ENCODE results near the gene FXYD6. TPM values are rescaled to one million over a fixed set of nuclear protein-coding genes. Genes with fewer than 3 reads are reported as not detected.

The FXYD6 gene
- total RNA-seq, 1 donor from 2014 or later = not detected

DNA sequence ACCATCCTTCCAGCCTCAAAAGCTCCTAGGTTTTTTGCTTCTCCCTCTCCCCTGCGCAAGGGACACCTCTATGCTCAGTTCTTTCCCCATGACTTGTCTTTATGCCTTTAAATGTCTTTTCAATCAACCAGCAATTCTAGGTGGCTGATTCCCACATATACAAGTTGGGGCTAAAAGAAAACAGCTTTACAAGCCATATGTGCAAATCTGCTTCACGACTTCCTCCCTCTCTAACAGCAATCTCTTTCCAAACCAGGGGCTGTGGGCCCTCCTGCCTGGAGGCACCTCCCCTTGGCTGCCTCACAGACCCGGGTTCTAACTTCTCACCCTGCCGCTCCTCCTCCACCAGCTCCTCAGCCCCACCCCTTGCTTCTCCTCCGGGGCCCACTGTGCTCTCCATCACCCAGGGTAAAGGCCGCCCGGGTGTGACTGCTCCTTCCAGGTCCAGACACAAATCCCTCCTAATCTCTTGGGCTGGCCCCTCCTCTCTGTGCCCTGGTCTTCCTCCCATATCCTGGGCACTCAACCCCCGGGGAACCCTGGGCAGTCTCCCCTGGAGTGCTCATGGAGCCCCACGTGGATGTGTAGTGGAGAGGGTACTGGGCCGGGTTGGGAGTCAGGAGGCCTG is 38.6 kb upstream of the FXYD6 start:
- no peak overlapping the region for H3K27ac Mint-ChIP-seq
- TF ChIP-seq, protein P1, sequence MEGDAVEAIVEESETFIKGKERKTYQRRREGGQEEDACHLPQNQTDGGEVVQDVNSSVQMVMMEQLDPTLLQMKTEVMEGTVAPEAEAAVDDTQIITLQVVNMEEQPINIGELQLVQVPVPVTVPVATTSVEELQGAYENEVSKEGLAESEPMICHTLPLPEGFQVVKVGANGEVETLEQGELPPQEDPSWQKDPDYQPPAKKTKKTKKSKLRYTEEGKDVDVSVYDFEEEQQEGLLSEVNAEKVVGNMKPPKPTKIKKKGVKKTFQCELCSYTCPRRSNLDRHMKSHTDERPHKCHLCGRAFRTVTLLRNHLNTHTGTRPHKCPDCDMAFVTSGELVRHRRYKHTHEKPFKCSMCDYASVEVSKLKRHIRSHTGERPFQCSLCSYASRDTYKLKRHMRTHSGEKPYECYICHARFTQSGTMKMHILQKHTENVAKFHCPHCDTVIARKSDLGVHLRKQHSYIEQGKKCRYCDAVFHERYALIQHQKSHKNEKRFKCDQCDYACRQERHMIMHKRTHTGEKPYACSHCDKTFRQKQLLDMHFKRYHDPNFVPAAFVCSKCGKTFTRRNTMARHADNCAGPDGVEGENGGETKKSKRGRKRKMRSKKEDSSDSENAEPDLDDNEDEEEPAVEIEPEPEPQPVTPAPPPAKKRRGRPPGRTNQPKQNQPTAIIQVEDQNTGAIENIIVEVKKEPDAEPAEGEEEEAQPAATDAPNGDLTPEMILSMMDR (IDR thresholded peaks at IDR 0.05) = no peak
- DNase-seq (no peak), ATAC-seq (ENCODE audit: low read depth) (no peak)
- H3K9me3 Mint-ChIP-seq = no peaks in the 10 kb centered on the region
- CTCF ChIA-PET = no interaction called here
- peaks cover 5% of the 10 kb centered on the region for H3K27me3 Mint-ChIP-seq
- peaks cover 12% of the 10 kb centered on the region for H3K4me1 Mint-ChIP-seq
- no peaks in the 10 kb centered on the region for H3K36me3 Mint-ChIP-seq (ENCODE audit: low read depth)
- intact Hi-C loops (cut with micrococcal nuclease) = no loop called here
- no peak overlapping the region for H3K4me3 Mint-ChIP-seq
- POLR2A ChIA-PET = no interaction called here

DNA sequence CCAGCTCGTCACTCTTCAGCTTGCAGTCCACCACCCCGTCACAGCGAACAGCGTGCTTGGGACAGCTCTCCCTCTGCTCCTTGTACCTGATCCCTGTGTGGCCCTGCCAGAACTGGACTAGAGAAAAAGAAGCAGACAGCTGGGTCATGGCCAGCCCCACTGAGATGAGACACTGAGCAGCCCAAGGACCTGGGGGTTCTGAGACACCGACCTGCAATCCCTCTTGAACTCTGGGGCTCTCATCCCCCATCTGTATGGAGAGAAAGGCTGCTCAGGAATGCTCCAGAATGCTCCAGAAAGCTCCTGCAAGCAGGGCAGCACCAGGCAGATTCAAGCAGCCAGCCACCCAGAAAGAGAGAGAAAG is 37.9 kb upstream of the FXYD6 start:
- Mint-ChIP-seq H3K4me3 (no peak overlapping the region), H3K36me3 (ENCODE audit: low read depth) (no peaks in the 10 kb centered on the region), H3K27ac (no peak overlapping the region), H3K4me1 (peaks cover 5% of the 10 kb centered on the region), H3K27me3 (peaks cover 5% of the 10 kb centered on the region), H3K9me3 (no peaks in the 10 kb centered on the region)
- POLR2A ChIA-PET = no interaction called here
- CTCF ChIA-PET = no interaction called here
- no peak for ATAC-seq (ENCODE audit: low read depth)
- TF ChIP-seq, protein P1 (IDR thresholded peaks at IDR 0.05) = no peak
- intact Hi-C loops (cut with micrococcal nuclease) = no loop called here
- DNase-seq = no peak

DNA sequence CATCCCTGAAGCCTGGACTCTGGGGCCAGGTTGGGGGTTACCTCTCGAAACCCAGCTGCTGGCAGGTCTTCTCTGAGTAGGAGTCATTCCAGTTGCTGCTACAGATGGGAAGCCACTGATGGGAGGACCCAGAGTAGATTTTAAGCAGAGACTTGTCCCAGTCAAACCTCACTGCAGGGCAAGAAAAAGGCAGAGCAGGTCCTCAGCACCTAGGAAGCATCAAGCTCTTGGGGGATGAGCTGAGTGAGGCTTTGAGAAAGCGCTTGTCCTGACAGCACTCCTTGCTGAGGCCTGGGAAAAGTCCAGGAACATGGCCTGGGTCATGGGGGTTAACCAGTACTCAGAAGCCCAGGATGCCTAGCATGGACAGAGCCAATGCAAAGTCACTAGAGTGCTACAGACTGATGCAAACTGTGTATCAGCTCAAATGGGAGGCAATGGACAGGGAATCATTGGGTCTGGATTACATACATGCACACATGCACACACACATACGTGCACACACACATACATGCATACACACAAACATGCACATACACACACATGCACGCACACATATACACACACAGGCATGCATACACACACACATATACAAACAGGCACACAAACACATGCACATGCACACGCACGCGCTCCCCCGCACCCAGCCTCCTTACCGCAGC is 37.4 kb upstream of the FXYD6 start:
- Mint-ChIP-seq H3K4me3 (no peak overlapping the region), H3K27ac (no peak overlapping the region), H3K9me3 (no peaks in the 10 kb centered on the region), H3K36me3 (ENCODE audit: low read depth) (no peaks in the 10 kb centered on the region), H3K4me1 (peaks cover 2% of the 10 kb centered on the region), H3K27me3 (peaks cover 5% of the 10 kb centered on the region)
- TF ChIP-seq, protein P1 (IDR thresholded peaks at IDR 0.05) = no peak
- no peak for DNase-seq
- POLR2A ChIA-PET = no interaction called here
- CTCF ChIA-PET = no interaction called here
- intact Hi-C loops (cut with micrococcal nuclease) = no loop called here
- ATAC-seq (ENCODE audit: low read depth) = no peak

DNA sequence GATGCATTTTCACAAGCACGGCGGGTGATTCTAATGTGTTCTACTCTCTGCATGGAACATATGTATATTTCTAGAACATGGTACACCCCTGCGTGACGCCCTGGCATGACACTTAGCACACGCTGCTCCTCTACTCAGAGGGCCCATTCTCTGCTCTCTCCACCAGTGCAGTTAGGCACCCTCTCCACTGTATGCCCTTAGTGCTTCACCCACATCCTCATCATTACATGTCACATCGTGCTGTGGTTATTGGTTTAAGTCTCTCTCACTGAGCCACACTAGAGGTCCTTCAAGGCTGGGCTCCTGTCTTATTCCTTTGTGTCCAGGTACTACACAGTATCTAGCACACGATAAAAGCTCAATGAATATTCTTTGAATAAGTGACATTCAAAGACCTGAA is 36.0 kb upstream of the FXYD6 start:
- Mint-ChIP-seq H3K27me3 (peaks cover 5% of the 10 kb centered on the region), H3K4me3 (no peak overlapping the region), H3K4me1 (peaks cover 5% of the 10 kb centered on the region), H3K36me3 (ENCODE audit: low read depth) (no peaks in the 10 kb centered on the region), H3K27ac (no peak overlapping the region), H3K9me3 (no peaks in the 10 kb centered on the region)
- DNase-seq (no peak), ATAC-seq (ENCODE audit: low read depth) (no peak)
- POLR2A ChIA-PET = no interaction called here
- intact Hi-C loops (cut with micrococcal nuclease) = no loop called here
- TF ChIP-seq, protein P1 (IDR thresholded peaks at IDR 0.05) = no peak
- CTCF ChIA-PET = interaction anchor here (1.2 kb wide), 1 partner anchor 34 kb away, joined by 3 read pairs; no protein-coding TSS in a partner anchor

DNA sequence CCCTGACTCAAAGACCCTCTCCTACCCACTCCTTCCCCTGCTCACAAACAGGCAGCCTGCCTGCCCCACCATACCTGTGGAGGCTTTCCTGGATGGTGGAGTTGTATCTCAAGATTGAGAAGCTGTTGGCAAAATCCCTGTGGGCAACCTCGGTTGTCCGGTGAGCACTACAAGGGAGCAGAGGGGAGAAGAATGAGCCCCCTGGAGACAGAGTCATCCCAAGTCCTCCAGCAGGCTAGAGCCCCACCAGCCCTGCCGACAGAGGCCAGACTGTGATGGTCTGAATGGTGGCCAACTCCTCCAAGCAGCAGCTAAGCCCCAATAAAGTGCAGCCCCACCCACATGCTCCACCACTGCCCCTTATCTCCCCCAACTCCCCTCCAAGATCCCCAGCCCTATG is 35.2 kb upstream of the FXYD6 start:
- Mint-ChIP-seq H3K4me1 (peaks cover 10% of the 10 kb centered on the region), H3K27me3 (peaks cover 5% of the 10 kb centered on the region), H3K9me3 (no peaks in the 10 kb centered on the region), H3K4me3 (no peak overlapping the region), H3K27ac (no peak overlapping the region), H3K36me3 (ENCODE audit: low read depth) (no peaks in the 10 kb centered on the region)
- ChIA-PET CTCF (interaction anchor here (1.2 kb wide), 1 partner anchor 35 kb away, joined by 3 read pairs; no protein-coding TSS in a partner anchor), POLR2A (no interaction called here)
- TF ChIP-seq, protein P1 (IDR thresholded peaks at IDR 0.05) = no peak
- ATAC-seq (ENCODE audit: low read depth) (no peak), DNase-seq (no peak)
- intact Hi-C loops (cut with micrococcal nuclease) = no loop called here
